Forelimb muscle (tissue), 1 donor: ENCODE data around the gene NPDC1. TPM values are rescaled to one million over a fixed set of nuclear protein-coding genes. Genes with fewer than 3 reads are reported as not detected.

ENCODE experiments used
- DNase-seq: peaks from one replicate; pipeline ENCODE4 v3.0.0-alpha.2; 2013; ENCODE audit warnings: low read depth
- polyA plus RNA-seq: library from polyadenylated mRNA; unstranded; fragments of 120-200 nt; gene quantifications from one replicate; pipeline ENCODE4 v1.2.1, GENCODE V29; 2013; ENCODE audit not compliant: insufficient read length

The NPDC1 gene
- polyA plus RNA-seq, 1 donor: 40.9 TPM

- no peak for DNase-seq
These were observed 19.1 kb downstream of the NPDC1 start for GRCh38 chr9:137026828-137027227.

GRCh38 chr9:137026384-137026783, 19.6 kb downstream of the NPDC1 start:
- no peak for DNase-seq

GRCh38 chr9:137025517-137025966, 20.4 kb downstream of the NPDC1 start:
- DNase-seq: no peak

GRCh38 chr9:137023583-137023991, 22.4 kb downstream of the NPDC1 start:
- no peak for DNase-seq

- DNase-seq: no peak
These were observed 22.8 kb downstream of the NPDC1 start for GRCh38 chr9:137023157-137023556.

- no peak for DNase-seq
These were observed 23.3 kb downstream of the NPDC1 start for GRCh38 chr9:137022662-137023008.

- DNase-seq: no peak
These were observed 23.9 kb downstream of the NPDC1 start for GRCh38 chr9:137021979-137022661.

GRCh38 chr9:137021568-137021978, 24.4 kb downstream of the NPDC1 start:
- no peak for DNase-seq

GRCh38 chr9:137020771-137021567, 25.0 kb downstream of the NPDC1 start:
- no peak for DNase-seq

- DNase-seq: no peak
These were observed 25.9 kb downstream of the NPDC1 start for GRCh38 chr9:137019891-137020683.

- DNase-seq: no peak
These were observed 27.0 kb downstream of the NPDC1 start for GRCh38 chr9:137018761-137019559.

- no peak for DNase-seq
These were observed 28.0 kb downstream of the NPDC1 start for GRCh38 chr9:137017791-137018497.

GRCh38 chr9:137017071-137017470, 28.9 kb downstream of the NPDC1 start:
- DNase-seq: no peak

- DNase-seq: no peak
These were observed 29.5 kb downstream of the NPDC1 start for GRCh38 chr9:137016436-137016835.

GRCh38 chr9:137015976-137016375, 30.0 kb downstream of the NPDC1 start:
- no peak for DNase-seq

- DNase-seq: no peak
These were observed 30.4 kb downstream of the NPDC1 start for GRCh38 chr9:137015540-137015930.

- no peak for DNase-seq
These were observed 31.0 kb downstream of the NPDC1 start for GRCh38 chr9:137014776-137015539.

GRCh38 chr9:137014166-137014565, 31.8 kb downstream of the NPDC1 start:
- no peak for DNase-seq

GRCh38 chr9:137013571-137013940, 32.4 kb downstream of the NPDC1 start:
- DNase-seq: no peak
